Fibroblast of lung (primary cell): Measurements from ENCODE around the gene ASAH2. TPM values are rescaled to one million over a fixed set of nuclear protein-coding genes. Genes with fewer than 3 reads are reported as not detected.

ENCODE experiments used
- DNase-seq, 2 donors: peaks; one replicate each; pipeline versions ENCODE4 v3.0.0 to v3.0.0-alpha.2; 2010; ENCODE audit warnings: low read depth in 2 of 2
- H2AFZ ChIP-seq: 2 replicates; pipeline ENCODE4 v1.5.1; 2012; ENCODE audit warnings: low read length, control low read depth, inconsistent platforms
- H3K27ac ChIP-seq: 2 replicates; pipeline ENCODE4 v1.5.1; 2011; ENCODE audit warnings: low read length, control low read depth; ENCODE audit not compliant: insufficient read depth
- H3K27me3 ChIP-seq: 2 replicates; pipeline ENCODE4 v1.5.1; 2011; ENCODE audit warnings: mild to moderate bottlenecking, low read length; ENCODE audit not compliant: control insufficient read depth, insufficient read depth
- H3K36me3 ChIP-seq: 2 replicates; pipeline ENCODE4 v1.5.1; 2011; ENCODE audit warnings: low read length; ENCODE audit not compliant: control insufficient read depth, insufficient read depth
- H3K4me1 ChIP-seq: 2 replicates; pipeline ENCODE4 v1.5.1; 2011; ENCODE audit warnings: low read length; ENCODE audit not compliant: control insufficient read depth, insufficient read depth; ENCODE audit errors: extremely low read depth
- H3K4me2 ChIP-seq: 2 replicates; pipeline ENCODE4 v1.5.1; 2011; ENCODE audit warnings: low read length, control low read depth; ENCODE audit not compliant: insufficient read depth; ENCODE audit errors: extremely low read depth
- H3K4me3 ChIP-seq, 4 experiments: fragments of 200-600 bp in 1 of 4; sonication (generic) in 1 of 4; replicated peaks in 1 of 4; 2 replicates each; pipeline ENCODE4 v1.5.1; 2011 to 2016; ENCODE audit warnings: low read length in 4 of 4, low read depth in 3 of 4, mild to moderate bottlenecking in 3 of 4, control low read depth in 2 of 4, inconsistent platforms in 1 of 4, mixed read lengths in 1 of 4; ENCODE audit not compliant: insufficient read depth in 1 of 4; ENCODE audit errors: control extremely low read depth in 1 of 4
- H3K79me2 ChIP-seq: 2 replicates; pipeline ENCODE4 v1.5.1; 2012; ENCODE audit warnings: mild to moderate bottlenecking, low read length, inconsistent platforms; ENCODE audit not compliant: control insufficient read depth, insufficient read depth
- H3K9ac ChIP-seq: 2 replicates; pipeline ENCODE4 v1.5.1; 2011; ENCODE audit warnings: mild to moderate bottlenecking, low read length, control low read depth; ENCODE audit not compliant: insufficient read depth
- H3K9me3 ChIP-seq: 2 replicates; pipeline ENCODE4 v1.5.1; 2012; ENCODE audit warnings: low read depth, low read length; ENCODE audit not compliant: control insufficient read depth, insufficient read depth
- H4K20me1 ChIP-seq: 2 replicates; pipeline ENCODE4 v1.5.1; 2011; ENCODE audit warnings: low read length; ENCODE audit not compliant: control insufficient read depth, insufficient read depth; ENCODE audit errors: extremely low read depth
- CTCF ChIP-seq, 2 donors: IDR thresholded peaks in 1 of 2; conservative IDR thresholded peaks in 1 of 2; 1 replicate in 1 of 2; 2 replicates in 1 of 2; pipeline ENCODE4 v1.5.1; 2011 to 2012; ENCODE audit warnings: low read length in 2 of 2, control low read depth in 1 of 2, inconsistent platforms in 1 of 2, low read depth in 1 of 2, mild to moderate bottlenecking in 1 of 2
- EZH2 ChIP-seq: IDR thresholded peaks from 2 replicates; pipeline ENCODE4 v1.5.1; 2012; ENCODE audit warnings: low read length, control low read depth, mild to moderate bottlenecking; ENCODE audit errors: missing control alignments
- polyA plus RNA-seq, 2 donors: library from polyadenylated mRNA; depleted of rRNA in 1 of 2; stranded (reverse) in 1 of 2; unstranded in 1 of 2; fragments of >200 nt; gene quantifications; 2 replicates each; pipeline ENCODE4 v1.2.1, GENCODE V29; 2011 to 2012; ENCODE audit warnings: missing spikeins in 1 of 2
- total RNA-seq: library from RNA; depleted of rRNA; stranded (reverse); fragments of >200 nt; gene quantifications from 2 replicates; pipeline ENCODE4 v1.2.1, GENCODE V29; 2014

ASAH2 gene
- total and polyA plus RNA-seq, 2 donors (not counting 1 experiment from before 2014, with no cell fraction given): 0.99 to 2.4 TPM

- peak; percentile 55 to 70 for DNase-seq
- Histone ChIP-seq H3K27me3 (peaks cover 2% of the 10 kb centered on the region), H3K79me2 (no peaks in the 10 kb centered on the region), H3K9me3 (no peaks in the 10 kb centered on the region), H4K20me1 (no peaks in the 10 kb centered on the region), H3K4me3 (no peak overlapping the region), H3K4me2 (no peak overlapping the region), H3K4me1 (no peaks in the 10 kb centered on the region), H3K9ac (no peak overlapping the region), H3K27ac (no peak overlapping the region), H3K36me3 (no peaks in the 10 kb centered on the region), H2AFZ (no peak overlapping the region)
- TF ChIP-seq CTCF (conservative IDR thresholded peaks at IDR 0.05 in 1 of 2, IDR thresholded peaks at IDR 0.05 in 1 of 2; ENCODE audit: low read depth in 1 of 2, low read length in 2 of 2) (peak; percentile 59 to 78), EZH2 (no peak)
Observed at GRCh38 chr10:50224330-50224952, 26.9 kb downstream of the ASAH2 start.

- H3K79me2 ChIP-seq: no peaks in the 10 kb centered on the region
- H3K27ac ChIP-seq: no peak overlapping the region
- peaks cover 2% of the 10 kb centered on the region for H3K27me3 ChIP-seq
- no peaks in the 10 kb centered on the region for H3K36me3 ChIP-seq
- H3K4me1 ChIP-seq: no peaks in the 10 kb centered on the region
- H3K4me3 ChIP-seq: no peak overlapping the region
- no peak overlapping the region for H2AFZ ChIP-seq
- no peaks in the 10 kb centered on the region for H4K20me1 ChIP-seq
- TF ChIP-seq EZH2: no peak
- no peak for TF ChIP-seq CTCF (conservative IDR thresholded peaks at IDR 0.05 in 1 of 2, IDR thresholded peaks at IDR 0.05 in 1 of 2; ENCODE audit: low read depth in 1 of 2, low read length in 2 of 2)
- no peak for DNase-seq
- H3K9me3 ChIP-seq: no peaks in the 10 kb centered on the region
- H3K4me2 ChIP-seq: no peak overlapping the region
- H3K9ac ChIP-seq: no peak overlapping the region
Observed at GRCh38 chr10:50222199-50222598, 29.1 kb downstream of the ASAH2 start.

- H3K27ac ChIP-seq: no peak overlapping the region
- TF ChIP-seq CTCF (conservative IDR thresholded peaks at IDR 0.05 in 1 of 2, IDR thresholded peaks at IDR 0.05 in 1 of 2; ENCODE audit: low read depth in 1 of 2, low read length in 2 of 2) (no peak), EZH2 (no peak)
- peaks cover 2% of the 10 kb centered on the region for H3K27me3 ChIP-seq
- H3K36me3 ChIP-seq: no peaks in the 10 kb centered on the region
- no peak overlapping the region for H3K9ac ChIP-seq
- no peaks in the 10 kb centered on the region for H3K9me3 ChIP-seq
- no peak overlapping the region for H3K4me3 ChIP-seq
- no peak for DNase-seq
- H4K20me1 ChIP-seq: no peaks in the 10 kb centered on the region
- H3K4me1 ChIP-seq: no peaks in the 10 kb centered on the region
- H3K79me2 ChIP-seq: no peaks in the 10 kb centered on the region
- H3K4me2 ChIP-seq: no peak overlapping the region
- no peak overlapping the region for H2AFZ ChIP-seq
Observed at GRCh38 chr10:50221470-50221869, 29.8 kb downstream of the ASAH2 start.
